Osteoblast (primary cell): ENCODE data around the gene MLH3. TPM values are rescaled to one million over a fixed set of nuclear protein-coding genes. Genes with fewer than 3 reads are reported as not detected.

Experiments
- DNase-seq: peaks from one replicate; pipeline ENCODE4 v3.0.0; 2011; ENCODE audit warnings: low spot score, mixed read lengths; ENCODE audit not compliant: insufficient read length; ENCODE audit errors: missing footprints
- H2AFZ ChIP-seq: 2 replicates; pipeline ENCODE4 v1.6.0; 2011; ENCODE audit warnings: mild to moderate bottlenecking, low read length
- H3K27ac ChIP-seq: 2 replicates; pipeline ENCODE4 v1.5.1; 2011; ENCODE audit warnings: mild to moderate bottlenecking, low read depth, low read length, moderate library complexity
- H3K27me3 ChIP-seq: 2 replicates; pipeline ENCODE4 v1.6.0; 2012; ENCODE audit warnings: mild to moderate bottlenecking, control low read depth, inconsistent platforms, low read length, moderate library complexity; ENCODE audit not compliant: insufficient read depth
- H3K36me3 ChIP-seq: 2 replicates; pipeline ENCODE4 v1.5.1; 2011; ENCODE audit warnings: mild to moderate bottlenecking, low read length, control low read depth, moderate library complexity; ENCODE audit not compliant: insufficient read depth
- H3K4me1 ChIP-seq: 2 replicates; pipeline ENCODE4 v1.5.1; 2011; ENCODE audit warnings: mild to moderate bottlenecking, low read length, control low read depth, moderate library complexity; ENCODE audit not compliant: insufficient read depth
- H3K4me2 ChIP-seq: 2 replicates; pipeline ENCODE4 v1.6.0; 2011; ENCODE audit warnings: mild to moderate bottlenecking, low read length; ENCODE audit not compliant: insufficient read depth
- H3K4me3 ChIP-seq: fragments of 200-600 bp; sonication (generic); 3 replicates; pipeline ENCODE4 v1.5.1; 2012; ENCODE audit warnings: mild to moderate bottlenecking, low read length, inconsistent platforms; ENCODE audit not compliant: insufficient read depth
- H3K79me2 ChIP-seq: 2 replicates; pipeline ENCODE4 v1.6.0; 2012; ENCODE audit warnings: mild to moderate bottlenecking, low read length, control low read depth, inconsistent platforms; ENCODE audit not compliant: insufficient read depth
- H3K9me3 ChIP-seq: 2 replicates; pipeline ENCODE4 v1.5.1; 2011; ENCODE audit warnings: low read depth, low read length, control low read depth
- H4K20me1 ChIP-seq: 2 replicates; pipeline ENCODE4 v1.6.0; 2012; ENCODE audit warnings: mild to moderate bottlenecking, low read length, control low read depth; ENCODE audit not compliant: insufficient read depth
- CTCF ChIP-seq: IDR thresholded peaks from 2 replicates; pipeline ENCODE4 v1.5.1; 2011; ENCODE audit warnings: mild to moderate bottlenecking, low read depth, low read length, moderate library complexity; ENCODE audit errors: extremely low read depth
- total RNA-seq: library from RNA; depleted of rRNA; stranded (reverse); fragments of >200 nt; gene quantifications from 2 replicates; pipeline ENCODE4 v1.2.3, GENCODE V29; 2012

Gene MLH3
- total RNA-seq, 1 donor: 40.5 TPM

GRCh38 chr14:75063013-75063412, 11.7 kb upstream of the MLH3 start:
- peak overlapping the region; percentile 95 for H2AFZ ChIP-seq
- peaks cover 8% of the 10 kb centered on the region for H3K4me1 ChIP-seq
- H3K27ac ChIP-seq: peak overlapping the region; percentile 68
- H3K79me2 ChIP-seq: peaks cover 22% of the 10 kb centered on the region
- H4K20me1 ChIP-seq: no peaks in the 10 kb centered on the region
- no peak for DNase-seq
- no peak for TF ChIP-seq CTCF
- H3K9me3 ChIP-seq: no peaks in the 10 kb centered on the region
- H3K27me3 ChIP-seq: no peaks in the 10 kb centered on the region
- H3K4me3 ChIP-seq: peak overlapping the region; percentile 93
- H3K4me2 ChIP-seq: peak overlapping the region; percentile 98
- H3K36me3 ChIP-seq: no peaks in the 10 kb centered on the region

GRCh38 chr14:75060420-75060819, 9.2 kb upstream of the MLH3 start:
- H3K4me3 ChIP-seq: no peak overlapping the region
- H3K9me3 ChIP-seq: no peaks in the 10 kb centered on the region
- no peaks in the 10 kb centered on the region for H3K36me3 ChIP-seq
- DNase-seq: no peak
- no peak for TF ChIP-seq CTCF
- H3K27ac ChIP-seq: no peak overlapping the region
- no peak overlapping the region for H2AFZ ChIP-seq
- peaks cover 7% of the 10 kb centered on the region for H3K4me1 ChIP-seq
- peaks cover 28% of the 10 kb centered on the region for H3K79me2 ChIP-seq
- no peak overlapping the region for H3K4me2 ChIP-seq
- H4K20me1 ChIP-seq: no peaks in the 10 kb centered on the region
- H3K27me3 ChIP-seq: no peaks in the 10 kb centered on the region

GRCh38 chr14:75059642-75060041, 8.4 kb upstream of the MLH3 start:
- no peak for DNase-seq

GRCh38 chr14:75054421-75054820, 3.2 kb upstream of the MLH3 start:
- Histone ChIP-seq H3K27ac (no peak overlapping the region), H3K27me3 (no peaks in the 10 kb centered on the region), H3K9me3 (no peaks in the 10 kb centered on the region), H4K20me1 (no peaks in the 10 kb centered on the region), H3K36me3 (no peaks in the 10 kb centered on the region), H3K79me2 (peaks cover 12% of the 10 kb centered on the region), H3K4me3 (no peak overlapping the region), H3K4me2 (no peak overlapping the region), H2AFZ (no peak overlapping the region), H3K4me1 (peaks cover 10% of the 10 kb centered on the region)
- TF ChIP-seq CTCF: no peak
- DNase-seq: no peak

More at GRCh38 chr14:75059642-75060041, 8.4 kb upstream of the MLH3 start:
- Histone ChIP-seq H2AFZ (no peak overlapping the region), H3K4me2 (no peak overlapping the region), H3K4me1 (peaks cover 7% of the 10 kb centered on the region), H3K9me3 (no peaks in the 10 kb centered on the region), H3K4me3 (no peak overlapping the region), H3K27me3 (no peaks in the 10 kb centered on the region), H3K79me2 (peaks cover 28% of the 10 kb centered on the region), H3K27ac (no peak overlapping the region), H4K20me1 (no peaks in the 10 kb centered on the region), H3K36me3 (no peaks in the 10 kb centered on the region)
- TF ChIP-seq CTCF: no peak
